ENCODE measurements around the gene PTK7.

The PTK7 gene

DNA sequence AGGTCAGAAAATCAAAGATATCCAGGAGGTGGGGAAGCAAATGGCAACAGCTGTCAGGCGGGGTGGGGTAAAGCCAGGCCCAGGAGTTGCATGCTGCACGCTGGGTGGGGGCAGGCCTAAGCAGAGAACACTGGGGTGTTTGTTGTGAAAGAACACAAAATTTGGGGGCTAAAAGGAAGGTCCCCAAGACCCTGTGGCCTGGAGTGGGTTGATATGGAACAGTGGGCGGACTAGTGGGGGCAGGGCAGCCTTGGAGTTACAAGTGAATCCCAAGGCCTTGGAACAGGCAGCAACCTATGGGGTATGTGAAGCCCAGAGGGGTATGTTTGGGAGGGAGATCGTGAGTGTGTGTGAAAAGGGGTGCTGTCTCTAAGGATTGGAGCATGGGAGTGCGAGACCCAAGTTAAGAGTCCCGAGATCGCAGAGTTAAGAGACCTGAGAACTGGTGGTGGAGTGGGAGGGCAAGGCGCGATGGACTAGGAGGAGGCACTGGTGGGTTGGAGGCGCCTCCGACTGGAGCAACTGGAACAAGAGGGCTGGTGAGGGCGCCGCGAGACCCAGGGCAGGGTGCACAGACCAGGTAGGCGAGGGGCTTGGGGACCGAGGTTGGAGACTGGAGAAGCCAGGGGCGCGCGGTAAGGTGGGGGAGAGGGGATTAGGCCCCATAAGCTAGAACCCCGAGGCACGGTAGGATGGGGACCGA is 23.1 kb upstream of the PTK7 start:
- peak overlapping the region; percentile 87 for H3K4me3 ChIP-seq (ENCODE audit: low read length)
- DNase-seq (ENCODE audit: low read depth, low spot score) = no peak

DNA sequence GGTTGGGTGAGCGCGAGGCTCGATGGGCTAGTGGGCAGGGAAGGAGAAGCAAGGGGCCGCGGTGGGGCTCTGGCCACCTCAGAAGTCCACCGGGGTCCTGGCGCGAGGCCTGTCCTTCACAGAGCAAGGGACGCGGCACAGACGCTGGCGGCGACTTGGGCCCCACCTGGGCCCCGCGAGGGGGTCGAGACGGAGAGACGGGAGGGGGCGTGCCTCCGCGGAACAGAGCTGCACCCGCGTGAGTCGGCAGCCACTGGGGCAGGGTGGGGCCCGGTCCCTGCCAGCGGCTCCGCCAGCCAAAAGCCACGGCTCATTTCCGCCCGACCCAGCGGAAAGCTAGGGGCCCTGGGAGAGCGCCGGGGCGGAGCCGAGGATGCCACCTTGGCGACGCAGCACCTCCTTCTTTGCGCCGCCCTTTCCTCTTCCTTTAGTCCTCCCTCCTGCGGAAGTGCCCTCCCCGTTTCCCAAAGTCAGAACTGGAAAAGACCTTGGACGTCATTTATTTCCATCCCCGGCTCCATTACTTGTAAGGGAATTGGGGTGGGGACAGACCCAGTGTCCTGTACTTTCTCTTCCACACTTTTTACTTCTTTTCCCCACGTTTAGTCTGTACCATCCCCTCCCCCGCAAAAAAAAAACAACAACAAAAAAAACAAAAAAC is 22.4 kb upstream of the PTK7 start, which contains the start of gene CUL7:
TSS of gene CUL7 (minus strand) at position 307 of the 661 bp plus-strand sequence. CDS start 1,063 bp downstream, outside the sequence.
- peak; percentile 89 for DNase-seq (ENCODE audit: low read depth, low spot score)
- peak within 1 kb of the TSS; percentile 87 for H3K4me3 ChIP-seq (ENCODE audit: low read length)

DNA sequence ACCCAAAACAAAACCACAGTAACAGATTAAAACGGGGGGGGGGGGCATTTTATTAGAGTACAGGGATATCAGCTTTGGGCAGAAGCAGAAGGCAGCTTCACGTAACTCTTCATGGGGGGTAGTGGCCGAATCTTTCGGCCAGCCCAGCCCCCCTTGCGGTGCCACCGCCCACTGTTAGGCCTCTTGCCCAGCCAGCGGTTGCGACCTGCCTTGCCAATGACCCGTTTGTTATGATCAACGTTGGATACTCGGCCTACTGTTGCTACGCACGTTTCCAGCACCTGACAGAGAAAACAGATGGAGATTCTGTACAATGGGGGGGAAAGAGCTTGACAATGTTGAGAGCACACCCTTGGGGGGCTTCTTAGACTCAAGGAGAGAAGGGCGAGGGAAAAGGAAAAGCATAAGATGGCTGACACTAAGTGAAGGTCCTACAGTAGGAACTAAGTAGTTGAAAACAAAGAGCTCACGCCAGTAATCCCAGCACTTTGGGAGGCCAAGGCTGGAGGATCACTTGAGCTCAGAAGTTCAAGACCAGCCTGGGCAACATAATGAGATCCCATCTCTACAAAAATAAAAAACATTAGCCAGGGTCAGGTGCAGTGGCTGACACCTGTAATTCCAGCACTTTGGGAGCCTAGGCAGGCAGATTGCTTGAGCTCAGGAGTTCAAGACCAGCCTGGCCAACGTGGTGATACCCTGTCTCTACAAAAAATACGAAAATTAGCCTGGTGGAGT is 21.7 kb upstream of the PTK7 start:
- peak overlapping the region; percentile 87 for H3K4me3 ChIP-seq (ENCODE audit: low read length)
- no peak for DNase-seq (ENCODE audit: low read depth, low spot score)

DNA sequence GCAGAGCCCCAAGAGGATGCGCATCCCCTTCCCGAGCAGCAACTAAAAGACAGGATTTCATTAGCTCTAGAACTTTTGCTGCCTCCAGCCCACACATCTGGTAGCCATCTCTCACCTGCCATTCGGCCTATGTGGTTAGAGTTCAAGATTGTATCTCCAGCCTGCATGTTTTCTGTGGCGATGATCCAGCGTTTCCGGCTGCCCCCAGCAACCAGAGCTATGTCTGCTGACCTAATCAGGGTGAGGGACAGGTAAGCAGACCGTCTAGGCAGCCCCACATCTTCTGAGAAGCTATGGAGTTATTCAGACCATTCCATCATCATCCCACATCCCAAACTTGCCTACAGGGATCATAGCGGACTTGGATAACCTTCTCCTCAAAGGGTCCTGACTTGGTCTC is 20.1 kb upstream of the PTK7 start:
- H3K4me3 ChIP-seq (ENCODE audit: low read length) = no peak overlapping the region
- DNase-seq (ENCODE audit: low read depth, low spot score) = no peak

DNA sequence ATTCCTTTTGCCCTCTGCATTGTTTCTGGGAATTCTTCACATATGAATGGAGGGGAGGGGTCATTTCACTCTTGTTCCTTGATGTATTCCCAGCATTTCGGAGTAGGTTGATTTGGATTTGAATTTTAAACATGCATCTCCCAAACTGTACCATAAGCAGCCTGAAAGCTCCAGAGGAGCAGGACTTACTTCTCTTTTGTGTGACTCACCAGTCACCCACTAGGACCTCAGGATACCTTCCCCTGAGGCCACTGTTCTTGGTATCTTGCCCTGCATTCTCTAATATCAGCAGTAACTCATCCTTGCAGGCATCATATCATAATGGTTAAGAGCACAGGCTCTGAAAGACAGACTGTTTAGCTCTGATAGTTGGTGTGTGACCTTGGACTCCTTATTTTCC is 17.6 kb upstream of the PTK7 start:
- DNase-seq (ENCODE audit: low read depth, low spot score) = no peak
- H3K4me3 ChIP-seq (ENCODE audit: low read length) = peak overlapping the region; percentile 96

DNA sequence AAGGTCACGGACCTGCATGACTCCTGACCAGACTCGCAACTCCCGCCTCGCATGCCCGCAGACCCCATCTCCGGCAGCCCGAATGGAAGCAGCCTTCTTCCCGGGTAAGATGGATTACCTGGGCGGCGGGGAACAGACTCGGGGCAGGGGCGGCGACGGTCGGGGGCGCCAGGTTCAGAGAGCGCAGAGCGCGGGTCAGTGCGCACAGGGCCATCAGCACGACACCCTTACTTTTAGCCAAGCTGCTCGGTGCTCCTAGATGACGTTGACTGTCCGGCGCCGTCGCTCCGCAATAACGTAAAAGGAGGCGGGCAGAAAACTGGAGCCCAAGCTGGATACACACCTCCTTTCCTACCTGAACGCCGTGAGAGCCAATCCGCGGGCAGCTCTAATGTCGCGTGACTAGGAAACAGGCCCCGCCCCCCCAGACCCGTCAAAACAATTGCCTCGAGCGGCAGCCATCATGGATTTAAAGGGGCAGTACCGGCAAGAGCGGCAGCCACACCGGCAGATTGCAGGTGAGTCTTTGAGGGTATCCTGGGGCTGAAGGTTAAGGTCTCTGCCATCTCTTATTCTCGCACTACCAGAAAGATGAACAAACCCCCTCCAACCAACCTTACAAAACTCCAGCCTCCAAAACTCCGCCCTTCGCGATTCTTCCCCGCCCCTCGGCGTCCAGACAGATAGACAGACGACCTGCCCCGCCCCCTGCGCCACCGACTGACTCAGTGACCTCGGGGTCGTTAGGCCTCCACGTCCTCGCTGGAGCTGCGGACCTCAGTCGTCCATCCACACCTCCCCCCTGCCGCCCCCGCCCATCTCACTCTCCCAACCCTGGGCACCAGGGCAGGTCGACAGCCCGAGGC is 16.7 kb upstream of the PTK7 start, which contains the start of the genes KLC4 and MRPL2:
TSS of gene KLC4 (plus strand) at position 464 of the 866 bp plus-strand sequence. CDS start 1,705 bp downstream, outside the sequence.
TSS of gene MRPL2 (minus strand) at position 267 of the 866 bp plus-strand sequence. CDS start at position 214, 53 bp downstream.
- peak within 1 kb of the TSS; percentile 96 for H3K4me3 ChIP-seq (ENCODE audit: low read length)
- peak; percentile 98 for DNase-seq (ENCODE audit: low read depth, low spot score)

DNA sequence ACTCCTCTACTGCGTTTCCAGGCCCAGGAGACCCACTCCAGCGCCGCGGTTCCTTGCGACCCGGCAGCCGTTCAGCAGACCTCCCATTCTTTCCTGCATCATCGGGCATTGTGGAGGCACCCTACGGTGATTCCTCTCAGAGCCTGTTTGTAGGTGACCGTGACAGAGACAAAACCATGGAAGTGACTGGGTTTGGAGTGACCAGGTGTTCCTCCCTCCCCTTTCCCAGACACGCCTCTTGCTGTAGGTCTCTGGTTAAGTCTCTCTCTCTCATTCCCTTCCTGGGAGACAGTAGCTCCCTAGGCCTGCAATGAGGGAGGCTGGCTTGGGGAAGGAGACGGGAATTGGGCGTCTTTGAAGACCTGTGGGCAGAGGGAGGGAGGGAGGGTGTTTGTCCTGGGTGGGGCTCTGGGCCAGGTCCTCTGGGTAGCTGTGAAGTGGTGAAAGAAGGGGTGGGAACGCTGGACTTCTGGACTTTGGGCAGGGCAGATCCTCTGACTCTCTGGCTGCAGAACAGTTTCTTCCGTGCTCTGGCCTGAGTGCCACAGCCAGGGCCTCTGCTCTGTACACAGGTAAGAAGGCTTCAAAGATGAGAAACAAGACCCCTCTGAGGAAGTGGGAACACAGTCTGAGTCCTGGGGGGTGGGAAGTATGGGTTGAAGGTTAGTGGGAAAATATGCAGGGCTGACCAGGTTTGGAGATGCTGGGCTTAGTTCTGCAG is 15.9 kb upstream of the PTK7 start:
- peak overlapping the region; percentile 96 for H3K4me3 ChIP-seq (ENCODE audit: low read length)
- DNase-seq (ENCODE audit: low read depth, low spot score) = no peak

DNA sequence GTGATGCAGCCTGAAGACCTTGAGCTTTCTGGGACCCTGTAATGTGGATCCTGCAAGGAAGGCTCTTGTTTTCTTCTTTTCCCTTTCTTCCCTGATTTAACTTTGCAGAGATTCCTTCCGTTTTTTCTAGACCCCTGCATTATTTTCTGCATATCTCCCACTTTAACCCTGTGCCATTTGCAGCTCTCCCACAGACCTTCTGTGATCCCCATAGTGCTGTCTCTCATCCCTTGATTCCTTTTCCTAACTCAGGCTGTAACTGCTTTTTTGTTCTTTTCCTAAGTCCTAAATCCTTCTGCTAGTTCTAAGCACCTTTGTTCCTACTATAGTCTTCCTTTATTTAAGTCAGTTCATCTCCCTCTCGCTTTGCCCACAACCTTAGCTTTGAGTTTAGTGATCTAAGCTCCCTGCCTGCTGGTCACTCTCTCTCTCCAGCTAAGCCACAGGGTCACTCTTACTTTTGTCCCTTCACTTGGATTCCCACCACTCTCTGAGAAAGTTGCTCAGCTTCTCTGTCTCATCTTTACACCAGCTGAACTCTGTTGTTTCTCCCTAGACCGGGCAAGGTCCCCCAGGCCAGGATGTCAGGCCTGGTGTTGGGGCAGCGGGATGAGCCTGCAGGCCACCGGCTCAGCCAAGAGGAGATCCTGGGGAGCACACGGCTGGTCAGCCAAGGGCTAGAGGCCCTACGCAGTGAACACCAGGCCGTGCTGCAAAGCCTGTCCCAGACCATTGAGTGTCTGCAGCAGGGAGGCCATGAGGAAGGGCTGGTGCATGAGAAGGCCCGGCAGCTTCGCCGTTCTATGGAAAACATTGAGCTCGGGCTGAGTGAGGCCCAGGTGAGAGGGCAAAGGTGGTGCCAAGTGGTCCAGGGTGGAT is 15.1 kb upstream of the PTK7 start:
- DNase-seq (ENCODE audit: low read depth, low spot score) = no peak
- H3K4me3 ChIP-seq (ENCODE audit: low read length) = no peak overlapping the region

DNA sequence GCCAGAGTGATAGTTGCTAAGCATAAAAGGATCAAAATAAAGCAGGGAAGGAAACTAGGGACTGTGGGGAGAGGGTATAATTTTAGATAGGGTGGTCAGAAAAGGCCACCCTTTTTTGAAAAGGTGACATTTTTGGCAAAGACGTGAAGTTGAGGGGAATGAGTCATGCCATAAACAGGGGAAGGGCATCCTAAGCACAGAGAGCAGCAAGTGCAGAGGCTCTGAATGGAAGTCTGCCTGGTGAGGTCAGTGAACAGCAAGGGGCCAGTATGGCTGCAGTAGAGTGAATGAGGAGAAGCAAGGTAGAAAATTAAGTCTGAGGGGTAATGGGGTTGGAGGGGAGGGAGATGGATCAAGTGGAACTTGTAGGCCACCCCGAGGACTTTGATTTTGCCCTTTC is 14.3 kb upstream of the PTK7 start:
- no peak for DNase-seq (ENCODE audit: low read depth, low spot score)
- H3K4me3 ChIP-seq (ENCODE audit: low read length) = no peak overlapping the region

DNA sequence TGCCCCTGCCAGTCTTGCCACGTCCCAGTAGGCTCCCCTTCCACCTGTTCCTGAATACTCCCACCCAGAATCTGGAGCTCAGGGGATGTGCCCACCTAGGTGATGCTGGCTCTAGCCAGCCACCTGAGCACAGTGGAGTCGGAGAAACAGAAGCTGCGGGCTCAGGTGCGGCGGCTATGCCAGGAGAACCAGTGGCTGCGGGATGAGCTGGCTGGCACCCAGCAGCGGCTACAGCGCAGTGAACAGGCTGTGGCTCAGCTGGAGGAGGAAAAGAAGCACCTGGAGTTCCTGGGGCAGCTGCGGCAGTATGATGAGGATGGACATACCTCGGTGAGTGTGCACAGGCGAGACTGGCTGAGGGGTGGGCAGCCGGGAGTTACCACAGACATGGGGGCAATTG is 13.3 kb upstream of the PTK7 start:
- no peak overlapping the region for H3K4me3 ChIP-seq (ENCODE audit: low read length)
- DNase-seq (ENCODE audit: low read depth, low spot score) = no peak

DNA sequence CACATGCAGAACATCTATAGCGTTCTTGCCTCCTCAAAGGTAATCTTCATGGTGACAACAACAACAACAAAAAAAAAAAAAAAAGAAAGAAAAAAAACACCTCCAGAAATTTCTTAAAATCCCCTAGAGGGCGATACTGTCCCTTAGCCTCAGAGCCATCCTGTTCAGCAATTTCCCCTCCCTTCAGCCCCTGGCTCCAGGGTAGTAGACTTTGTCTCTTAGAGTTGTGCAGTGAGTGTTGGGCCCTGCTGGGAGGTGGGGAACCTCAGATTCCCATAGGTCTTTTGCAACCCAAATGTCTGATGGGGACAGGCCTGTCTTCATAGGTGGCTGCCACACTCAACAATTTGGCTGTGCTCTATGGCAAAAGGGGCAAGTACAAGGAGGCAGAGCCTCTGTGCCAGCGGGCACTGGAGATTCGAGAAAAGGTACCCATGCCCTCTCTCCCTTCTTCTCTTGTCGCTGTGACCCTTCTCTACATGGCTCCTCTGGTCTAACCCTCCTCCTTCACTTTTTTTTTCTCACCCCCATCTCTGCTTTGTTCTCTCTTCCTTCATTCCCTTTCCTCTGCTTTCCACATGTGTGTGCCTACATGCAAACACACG is 6.0 kb upstream of the PTK7 start:
- no peak overlapping the region for H3K4me3 ChIP-seq (ENCODE audit: low read length)
- peak; percentile 82 for DNase-seq (ENCODE audit: low read depth, low spot score)

DNA sequence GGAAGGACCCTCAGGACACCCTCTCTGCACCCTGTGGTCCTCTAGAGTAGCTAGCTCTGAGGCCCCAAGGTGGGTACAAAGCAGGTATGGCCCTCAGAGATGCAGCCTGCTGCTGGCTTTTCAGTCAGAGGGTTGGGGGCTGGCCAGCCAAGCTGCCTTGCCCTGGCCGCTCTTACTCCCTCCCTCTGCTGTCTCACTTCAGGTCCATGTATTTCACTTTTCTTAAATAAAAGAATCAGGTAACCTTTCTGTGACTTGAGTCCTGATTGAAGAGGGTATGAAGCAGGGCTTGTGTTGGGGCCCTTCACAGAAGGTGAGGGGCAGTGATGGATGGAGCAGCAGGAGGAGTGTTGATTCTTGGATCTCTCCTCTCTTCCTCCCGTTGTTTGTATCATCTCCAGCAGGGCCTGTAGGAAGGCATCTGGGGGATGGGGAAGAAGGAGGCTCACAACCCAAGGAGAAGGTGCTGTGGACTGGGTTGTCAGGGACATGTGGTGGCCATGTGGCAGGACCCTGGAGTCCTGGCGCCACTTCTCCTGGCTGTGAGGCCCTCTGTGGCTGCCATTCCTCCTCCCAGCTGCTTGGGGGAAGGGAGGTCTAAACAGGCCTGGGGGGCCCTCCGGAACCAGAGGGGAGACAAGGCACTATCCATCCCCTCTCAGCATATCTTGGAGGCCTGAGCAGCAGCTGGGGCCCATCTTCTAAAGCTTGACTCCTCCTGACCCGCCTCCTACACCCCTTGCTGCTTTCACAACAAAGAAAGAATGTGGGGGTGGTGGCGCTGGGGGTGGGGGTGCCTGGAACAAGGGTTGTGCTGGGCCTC is 1.1 kb upstream of the PTK7 start:
- no peak for DNase-seq (ENCODE audit: low read depth, low spot score)
- H3K4me3 ChIP-seq (ENCODE audit: low read length) = no peak overlapping the region

DNA sequence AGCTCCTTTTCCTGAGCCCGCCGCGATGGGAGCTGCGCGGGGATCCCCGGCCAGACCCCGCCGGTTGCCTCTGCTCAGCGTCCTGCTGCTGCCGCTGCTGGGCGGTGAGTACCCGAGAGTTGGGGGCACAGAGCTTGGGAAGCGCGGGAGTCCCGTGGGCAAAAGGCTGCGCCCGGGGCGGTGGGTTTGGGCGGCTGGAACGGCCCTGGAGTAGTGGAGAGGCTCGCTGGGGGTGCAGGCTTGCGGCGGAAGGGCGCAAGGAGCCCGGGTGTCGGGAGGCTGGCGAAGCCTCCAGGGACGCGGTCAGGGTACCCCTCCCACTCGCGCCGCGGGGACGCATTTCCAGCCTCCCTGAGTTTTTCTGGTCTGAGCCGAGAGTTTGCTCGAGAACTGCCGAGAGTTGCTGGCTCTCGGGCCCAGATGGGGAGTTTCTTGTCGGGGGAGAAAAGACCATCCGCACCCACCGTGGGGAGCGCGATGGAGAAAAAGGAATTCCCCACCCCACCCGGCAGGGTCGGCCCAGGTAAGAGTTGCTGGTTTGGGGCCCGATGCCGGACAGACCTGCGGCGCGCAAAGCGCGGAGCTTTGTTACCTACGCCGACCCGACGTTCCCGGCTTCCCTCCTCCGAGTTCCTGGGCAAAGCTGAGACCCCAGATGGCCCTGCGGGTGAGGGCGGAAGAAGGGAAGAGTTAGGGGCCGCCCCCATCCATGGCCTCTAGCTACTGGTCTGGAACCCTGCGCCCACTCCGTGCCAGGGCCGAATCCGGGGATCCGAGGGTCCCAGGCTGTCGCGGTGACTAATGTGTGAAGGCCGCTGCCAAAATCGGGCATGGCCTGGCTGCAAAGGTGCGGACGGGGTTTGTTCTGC is 584 bp downstream of the PTK7 start:
- no peak for DNase-seq (ENCODE audit: low read depth, low spot score)
- H3K4me3 ChIP-seq (ENCODE audit: low read length) = peak overlapping the region; percentile 84

DNA sequence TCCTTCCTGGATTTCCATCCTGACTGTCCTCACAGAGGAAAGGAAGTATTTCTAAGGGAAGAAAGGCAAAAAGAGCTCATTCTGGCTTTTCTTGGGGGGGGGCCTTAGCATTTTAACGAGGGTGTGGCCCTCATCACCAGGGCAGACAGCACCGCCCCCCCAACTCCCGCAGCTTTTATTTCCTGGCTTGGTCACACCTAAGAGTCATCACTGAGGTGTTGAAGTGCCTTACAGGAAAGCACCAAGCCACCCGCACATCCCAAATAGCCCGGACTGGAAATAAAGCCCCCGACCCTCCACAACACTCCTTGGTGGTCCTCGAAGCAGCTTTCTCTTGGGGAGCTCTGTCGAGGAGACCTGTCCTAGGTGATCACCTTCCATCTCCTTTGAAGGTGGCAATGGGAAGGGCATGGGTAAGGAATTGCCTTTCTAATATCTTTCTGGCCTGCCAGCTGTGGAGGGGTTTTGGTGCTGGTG is 1.3 kb downstream of the PTK7 start:
- DNase-seq (ENCODE audit: low read depth, low spot score) = no peak
- peak overlapping the region; percentile 84 for H3K4me3 ChIP-seq (ENCODE audit: low read length)

DNA sequence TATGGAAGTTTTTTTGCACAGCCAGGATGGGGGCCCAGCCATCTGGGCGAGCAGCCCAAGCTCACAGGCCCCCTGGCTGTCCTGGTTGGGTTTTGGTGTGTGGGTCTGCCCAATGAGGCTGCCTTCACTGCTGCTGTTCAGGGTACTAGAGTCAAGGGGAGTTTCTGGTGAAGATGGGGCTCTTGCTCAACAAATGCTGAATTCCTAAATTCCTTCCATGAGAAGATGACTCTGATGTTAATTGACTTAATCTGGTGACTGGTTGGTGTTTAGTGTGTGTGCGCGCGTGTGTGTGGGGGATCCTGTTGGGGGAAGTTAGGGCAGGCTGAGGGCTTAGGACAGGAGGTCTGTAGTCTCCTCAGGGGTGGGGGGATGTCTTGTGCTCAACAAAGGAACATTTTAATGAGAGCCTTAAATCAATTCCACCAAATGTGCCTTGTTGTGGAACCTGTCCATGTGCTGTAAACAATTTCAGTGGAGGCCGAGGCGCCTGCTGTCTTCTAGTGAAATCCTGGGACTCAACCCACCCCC is 1.9 kb downstream of the PTK7 start:
- no peak overlapping the region for H3K4me3 ChIP-seq (ENCODE audit: low read length)
- DNase-seq (ENCODE audit: low read depth, low spot score) = no peak
